Measurements from ENCODE around the gene MFSD12.

The MFSD12 gene

GRCh38 chr19:3505598-3506383, 51.6 kb downstream of the MFSD12 start, which contains the start of gene FZR1:
Gene FZR1 (plus strand): TSS chr19:3506311. CDS start chr19:3522990, 16,679 bp downstream.
- DNase-seq: peak; percentile 97

- DNase-seq: peak; percentile 1
These were observed 52.7 kb downstream of the MFSD12 start for GRCh38 chr19:3504735-3505134.

GRCh38 chr19:3503036-3503572, 54.3 kb downstream of the MFSD12 start:
- DNase-seq: no peak

- no peak for DNase-seq
These were observed 55.6 kb downstream of the MFSD12 start for GRCh38 chr19:3501780-3502179.

- peak; percentile 95 for DNase-seq
These were observed 56.8 kb downstream of the MFSD12 start, which contains the start of gene DOHH for GRCh38 chr19:3500429-3501101. Gene DOHH (minus strand): TSS chr19:3500674. CDS start chr19:3496814, 3,860 bp downstream.

GRCh38 chr19:3499738-3500428, 57.5 kb downstream of the MFSD12 start:
- no peak for DNase-seq

GRCh38 chr19:3497757-3498520, 59.4 kb downstream of the MFSD12 start:
- DNase-seq: no peak

- no peak for DNase-seq
These were observed 60.8 kb downstream of the MFSD12 start for GRCh38 chr19:3496392-3497273.

- DNase-seq: no peak
These were observed 62.8 kb downstream of the MFSD12 start for GRCh38 chr19:3494559-3494958.

Measured in OCI-M1 (cell line).